GM12873 (cell line): ENCODE measurements around the gene SUPT3H.

Experiments used
- TF ChIP-seq, protein P1 (sequence below): IDR thresholded peaks from 2 replicates; pipeline ENCODE4 v1.5.1; 2012; ENCODE audit warnings: low read depth, mild to moderate bottlenecking, moderate library complexity, low read length, control low read depth; ENCODE audit not compliant: insufficient read depth; ENCODE audit errors: missing control alignments

SUPT3H gene

GRCh38 chr6:44976677-44977641 lies 400.8 kb downstream of the SUPT3H start:
- TF ChIP-seq, protein P1, sequence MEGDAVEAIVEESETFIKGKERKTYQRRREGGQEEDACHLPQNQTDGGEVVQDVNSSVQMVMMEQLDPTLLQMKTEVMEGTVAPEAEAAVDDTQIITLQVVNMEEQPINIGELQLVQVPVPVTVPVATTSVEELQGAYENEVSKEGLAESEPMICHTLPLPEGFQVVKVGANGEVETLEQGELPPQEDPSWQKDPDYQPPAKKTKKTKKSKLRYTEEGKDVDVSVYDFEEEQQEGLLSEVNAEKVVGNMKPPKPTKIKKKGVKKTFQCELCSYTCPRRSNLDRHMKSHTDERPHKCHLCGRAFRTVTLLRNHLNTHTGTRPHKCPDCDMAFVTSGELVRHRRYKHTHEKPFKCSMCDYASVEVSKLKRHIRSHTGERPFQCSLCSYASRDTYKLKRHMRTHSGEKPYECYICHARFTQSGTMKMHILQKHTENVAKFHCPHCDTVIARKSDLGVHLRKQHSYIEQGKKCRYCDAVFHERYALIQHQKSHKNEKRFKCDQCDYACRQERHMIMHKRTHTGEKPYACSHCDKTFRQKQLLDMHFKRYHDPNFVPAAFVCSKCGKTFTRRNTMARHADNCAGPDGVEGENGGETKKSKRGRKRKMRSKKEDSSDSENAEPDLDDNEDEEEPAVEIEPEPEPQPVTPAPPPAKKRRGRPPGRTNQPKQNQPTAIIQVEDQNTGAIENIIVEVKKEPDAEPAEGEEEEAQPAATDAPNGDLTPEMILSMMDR = no peak

DNA sequence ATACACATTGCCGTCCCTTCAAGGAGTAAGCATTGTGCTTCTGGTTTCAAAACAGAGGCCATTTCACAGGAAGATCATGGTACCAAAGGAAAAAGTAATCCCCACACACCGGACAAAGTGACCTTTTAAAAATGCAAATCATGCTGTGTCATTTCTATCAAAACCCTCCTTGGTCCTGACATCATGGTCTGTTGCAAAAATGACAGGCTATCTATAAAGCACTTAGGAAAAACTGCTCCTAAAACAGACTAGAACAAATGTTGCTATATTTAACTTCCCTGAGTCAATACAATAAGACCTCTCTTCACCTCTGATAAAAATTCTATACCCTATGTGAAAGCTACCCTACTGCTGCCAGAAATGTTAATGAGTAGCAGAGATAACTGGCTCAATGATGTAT lies 403.2 kb downstream of the SUPT3H start:
- TF ChIP-seq, protein P1 = no peak

DNA sequence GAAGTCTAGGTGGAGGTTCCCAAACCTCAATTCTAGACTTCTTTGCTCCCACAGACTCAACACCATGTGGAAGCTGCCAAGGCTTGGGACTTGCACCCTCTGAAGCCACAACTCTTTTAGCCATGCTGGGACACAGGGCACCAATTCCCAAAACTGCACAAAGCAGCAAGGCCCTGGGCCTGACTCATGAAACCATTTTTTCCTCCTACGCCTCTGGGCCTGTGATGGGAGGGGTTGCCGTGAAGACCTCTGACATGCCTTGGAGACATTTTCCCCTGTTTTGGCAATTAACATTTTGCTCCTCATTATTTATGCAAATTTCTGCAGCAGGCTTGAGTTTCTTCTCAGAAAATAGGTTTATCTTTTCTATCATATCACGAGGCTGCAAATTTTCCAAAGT lies 405.0 kb downstream of the SUPT3H start:
- TF ChIP-seq, protein P1 = no peak

GRCh38 chr6:44969446-44970185 lies 408.1 kb downstream of the SUPT3H start:
- TF ChIP-seq, protein P1 = no peak

- TF ChIP-seq, protein P1 = no peak
These were observed 410.3 kb downstream of the SUPT3H start for GRCh38 chr6:44967481-44967880.

DNA sequence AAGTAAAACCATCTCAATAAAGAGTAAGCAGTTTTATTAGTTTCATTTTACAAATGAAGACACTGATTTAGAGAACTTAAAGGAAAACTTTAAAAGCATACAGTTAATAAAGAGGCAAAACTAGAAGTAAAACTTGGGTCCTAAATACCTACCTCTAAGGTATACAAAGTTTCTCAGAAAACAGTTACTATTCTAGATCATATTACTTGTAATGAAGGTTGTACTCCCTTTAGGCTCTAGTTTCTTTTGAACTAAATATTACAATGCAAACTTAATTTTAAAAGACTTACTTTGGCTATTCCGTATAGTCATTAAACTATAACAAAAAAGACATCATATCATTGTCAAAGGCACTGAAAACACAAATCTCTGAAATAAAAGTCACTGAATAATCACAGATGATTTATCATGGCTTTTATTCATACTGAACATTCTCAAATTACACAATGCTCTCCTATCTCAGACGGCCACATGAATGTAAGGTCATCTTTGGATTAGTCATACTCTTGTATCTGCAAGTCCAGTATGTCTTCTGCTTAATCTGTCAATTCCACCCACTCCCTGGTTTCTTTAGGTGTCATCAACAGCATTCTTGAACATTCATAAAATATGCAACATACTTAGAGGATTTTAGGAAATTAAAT lies 411.2 kb downstream of the SUPT3H start:
- TF ChIP-seq, protein P1 = no peak

DNA sequence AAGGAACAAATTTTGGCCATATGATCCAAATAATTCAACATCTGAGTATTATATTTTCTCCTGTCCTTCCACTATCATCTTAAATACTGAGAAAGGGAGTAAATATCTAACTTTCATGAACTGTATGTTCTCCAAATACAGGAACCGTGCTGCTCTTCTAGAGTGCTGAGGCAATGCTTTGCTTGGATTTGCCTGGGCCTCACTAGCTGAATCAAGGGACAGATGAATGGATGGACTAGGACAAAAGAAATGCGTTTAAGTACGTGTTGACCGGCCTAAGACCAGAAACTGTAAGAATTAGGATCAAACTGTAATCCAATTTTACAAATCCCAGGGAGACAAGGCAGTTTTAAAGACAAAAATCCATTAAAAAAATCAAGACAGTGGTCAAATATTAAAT lies 412.0 kb downstream of the SUPT3H start:
- TF ChIP-seq, protein P1 = no peak
